ENCODE results near the gene ARF3. TPM values are rescaled to one million over a fixed set of nuclear protein-coding genes. Genes with fewer than 3 reads are reported as not detected.

ARF3 gene
- total RNA-seq, 1 experiment from 2014 or later, result 166 TPM

GRCh38 chr12:48960834-48961233, 3.5 kb upstream of the ARF3 start:
- ATAC-seq (no peak), DNase-seq (ENCODE audit: low read depth, low spot score) (no peak)
- peaks cover 5% of the 10 kb centered on the region; the same call in 1 of the 2 replicates for H4K20me1 ChIP-seq (ENCODE audit: insufficient read depth)
- no peak overlapping the region for H3K9ac ChIP-seq (ENCODE audit: low read length)
- H3K4me1 ChIP-seq (ENCODE audit: control insufficient read depth in 1 of 2, insufficient read depth in 2 of 2, low read length in 2 of 2), result peaks cover 3 to 15% of the 10 kb centered on the region in 2 experiments
- TF ChIP-seq ZNF274 (IDR thresholded peaks at IDR 0.05; ENCODE audit: low read depth, low read length) (no peak), ZFX (IDR thresholded peaks at IDR 0.05) (no peak), FOSL1 (IDR thresholded peaks at IDR 0.05; ENCODE audit: low read depth) (no peak), SP1 (IDR thresholded peaks at IDR 0.05; ENCODE audit: low read depth) (no peak), SRF (IDR thresholded peaks at IDR 0.05; ENCODE audit: low read depth) (no peak)
- no peaks in the 10 kb centered on the region for H3K36me3 ChIP-seq (ENCODE audit: control insufficient read depth in 1 of 2, insufficient read depth in 2 of 2, low read length in 2 of 2)
- H3K4me2 ChIP-seq (ENCODE audit: low read length), result no peak overlapping the region
- H3K79me2 ChIP-seq (ENCODE audit: insufficient read depth, low read length), result peaks cover 14% of the 10 kb centered on the region
- H3K9me2 ChIP-seq (ENCODE audit: insufficient read depth), result no peaks in the 10 kb centered on the region
- no peak overlapping the region for H3K4me3 ChIP-seq (replicated peaks in 1 of 2; ENCODE audit: low read depth in 1 of 2, low read length in 2 of 2)
- H3K27ac ChIP-seq (ENCODE audit: low read depth, low read length), result no peak overlapping the region
- H2AFZ ChIP-seq (ENCODE audit: low read depth, low read length, poor library complexity, severe bottlenecking), result no peak overlapping the region
- no peaks in the 10 kb centered on the region for H3K27me3 ChIP-seq (ENCODE audit: insufficient read depth, low read length)
- ChIA-PET RAD21 (ENCODE audit: low non-redundant PET in 1 of 2, low total read pairs in 2 of 2, uncharacterized antibody in 2 of 2, unreplicated experiment in 2 of 2) (no interaction called here), POLR2A (no interaction called here), CTCF (no interaction called here)
- H3K9me3 ChIP-seq (ENCODE audit: control insufficient read depth in 1 of 2, insufficient read depth in 1 of 2, low read depth in 1 of 2, low read length in 2 of 2), result no peaks in the 10 kb centered on the region
- intact Hi-C loops (cut with micrococcal nuclease), result no loop called here
- BruUV-seq (replicated peaks), result no TSS peak

GRCh38 chr12:48958049-48958388, 732 bp upstream of the ARF3 start:
- ATAC-seq (no peak), DNase-seq (ENCODE audit: low read depth, low spot score) (no peak)
- RAD21 ChIA-PET (ENCODE audit: low non-redundant PET in 1 of 2, low total read pairs in 2 of 2, uncharacterized antibody in 2 of 2, unreplicated experiment in 2 of 2), result no interaction called here
- Histone ChIP-seq H3K4me1 (ENCODE audit: control insufficient read depth in 1 of 2, insufficient read depth in 2 of 2, low read length in 2 of 2) (peaks cover 3 to 18% of the 10 kb centered on the region in 2 experiments), H3K79me2 (ENCODE audit: insufficient read depth, low read length) (peaks cover 42% of the 10 kb centered on the region), H2AFZ (ENCODE audit: low read depth, low read length, poor library complexity, severe bottlenecking) (no peak overlapping the region), H3K9me2 (ENCODE audit: insufficient read depth) (no peaks in the 10 kb centered on the region), H3K27ac (ENCODE audit: low read depth, low read length) (no peak overlapping the region), H3K4me2 (ENCODE audit: low read length) (peak overlapping the region; percentile 82), H4K20me1 (ENCODE audit: insufficient read depth) (peaks cover 6% of the 10 kb centered on the region; the same call in 1 of the 2 replicates), H3K36me3 (ENCODE audit: control insufficient read depth in 1 of 2, insufficient read depth in 2 of 2, low read length in 2 of 2) (peaks cover 7 to 21% of the 10 kb centered on the region in 2 experiments; a peak in 3 of 4 replicates), H3K9me3 (ENCODE audit: control insufficient read depth in 1 of 2, insufficient read depth in 1 of 2, low read depth in 1 of 2, low read length in 2 of 2) (no peaks in the 10 kb centered on the region), H3K9ac (ENCODE audit: low read length) (peak overlapping the region; percentile 76), H3K4me3 (replicated peaks in 1 of 2; ENCODE audit: low read depth in 1 of 2, low read length in 2 of 2) (peak overlapping the region; percentile 94 to 95), H3K27me3 (ENCODE audit: insufficient read depth, low read length) (no peaks in the 10 kb centered on the region)
- no TSS peak for BruUV-seq (replicated peaks)
- intact Hi-C loops (cut with micrococcal nuclease), result no loop called here
- CTCF ChIA-PET, result interaction anchor here (1.1 to 2.8 kb wide), 3 partner anchors 19 to 105 kb away, joined by 4 to 18 read pairs (median 8); no protein-coding TSS in a partner anchor
- POLR2A ChIA-PET, result no interaction called here
- TF ChIP-seq SIN3A (IDR thresholded peaks at IDR 0.05; ENCODE audit: low read depth), result no peak
- TF ChIP-seq CEBPB (IDR thresholded peaks at IDR 0.05; ENCODE audit: low read depth), result no peak
- TF ChIP-seq POLR2AphosphoS5 (IDR thresholded peaks at IDR 0.05; ENCODE audit: low read depth, low read length), result no peak
- no peak for TF ChIP-seq TCF7L2 (IDR thresholded peaks at IDR 0.05; ENCODE audit: borderline replicate concordance, extremely low read depth, insufficient read depth, insufficient read length)
- no peak for TF ChIP-seq ZNF274 (IDR thresholded peaks at IDR 0.05; ENCODE audit: low read depth, low read length)
- no peak for TF ChIP-seq ELF1 (IDR thresholded peaks at IDR 0.05; ENCODE audit: borderline replicate concordance, low read depth)
- no peak for TF ChIP-seq CBX3 (IDR thresholded peaks at IDR 0.05; ENCODE audit: low read depth)
- TF ChIP-seq EGR1 (IDR thresholded peaks at IDR 0.05; ENCODE audit: low read depth), result no peak
- no peak for TF ChIP-seq CTCF (IDR thresholded peaks at IDR 0.05 in 2 of 3, conservative IDR thresholded peaks at IDR 0.05 in 1 of 3; ENCODE audit: borderline replicate concordance in 1 of 3, insufficient read depth in 1 of 3, low read depth in 2 of 3, low read length in 2 of 3)
- TF ChIP-seq, protein P1, sequence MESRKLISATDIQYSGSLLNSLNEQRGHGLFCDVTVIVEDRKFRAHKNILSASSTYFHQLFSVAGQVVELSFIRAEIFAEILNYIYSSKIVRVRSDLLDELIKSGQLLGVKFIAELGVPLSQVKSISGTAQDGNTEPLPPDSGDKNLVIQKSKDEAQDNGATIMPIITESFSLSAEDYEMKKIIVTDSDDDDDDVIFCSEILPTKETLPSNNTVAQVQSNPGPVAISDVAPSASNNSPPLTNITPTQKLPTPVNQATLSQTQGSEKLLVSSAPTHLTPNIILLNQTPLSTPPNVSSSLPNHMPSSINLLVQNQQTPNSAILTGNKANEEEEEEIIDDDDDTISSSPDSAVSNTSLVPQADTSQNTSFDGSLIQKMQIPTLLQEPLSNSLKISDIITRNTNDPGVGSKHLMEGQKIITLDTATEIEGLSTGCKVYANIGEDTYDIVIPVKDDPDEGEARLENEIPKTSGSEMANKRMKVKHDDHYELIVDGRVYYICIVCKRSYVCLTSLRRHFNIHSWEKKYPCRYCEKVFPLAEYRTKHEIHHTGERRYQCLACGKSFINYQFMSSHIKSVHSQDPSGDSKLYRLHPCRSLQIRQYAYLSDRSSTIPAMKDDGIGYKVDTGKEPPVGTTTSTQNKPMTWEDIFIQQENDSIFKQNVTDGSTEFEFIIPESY (IDR thresholded peaks at IDR 0.05; ENCODE audit: extremely low read depth, insufficient replicate concordance, low read length), result no peak
- no peak for TF ChIP-seq ZFX (IDR thresholded peaks at IDR 0.05)
- no peak for TF ChIP-seq EZH2phosphoT487 (IDR thresholded peaks at IDR 0.05; ENCODE audit: borderline replicate concordance)
- TF ChIP-seq EZH2 (IDR thresholded peaks at IDR 0.05), result no peak
- TF ChIP-seq, protein P2, sequence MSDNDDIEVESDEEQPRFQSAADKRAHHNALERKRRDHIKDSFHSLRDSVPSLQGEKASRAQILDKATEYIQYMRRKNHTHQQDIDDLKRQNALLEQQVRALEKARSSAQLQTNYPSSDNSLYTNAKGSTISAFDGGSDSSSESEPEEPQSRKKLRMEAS (IDR thresholded peaks at IDR 0.05), result no peak
- TF ChIP-seq ATF3 (IDR thresholded peaks at IDR 0.05), result no peak
- no peak for TF ChIP-seq SRF (IDR thresholded peaks at IDR 0.05; ENCODE audit: low read depth)
- TF ChIP-seq POLR2A (IDR thresholded peaks at IDR 0.05; ENCODE audit: borderline replicate concordance, extremely low read depth, insufficient read depth, insufficient read length), result no peak

Measured in HCT116 (cell line).